ENCODE data around the gene HDAC6. TPM values are rescaled to one million over a fixed set of nuclear protein-coding genes. Genes with fewer than 3 reads are reported as not detected.

HDAC6 gene
- total and polyA plus RNA-seq, 2 donors (not counting 3 experiments of a cell fraction or from before 2014, with no cell fraction given) = 43.7 to 58.4 TPM

DNA sequence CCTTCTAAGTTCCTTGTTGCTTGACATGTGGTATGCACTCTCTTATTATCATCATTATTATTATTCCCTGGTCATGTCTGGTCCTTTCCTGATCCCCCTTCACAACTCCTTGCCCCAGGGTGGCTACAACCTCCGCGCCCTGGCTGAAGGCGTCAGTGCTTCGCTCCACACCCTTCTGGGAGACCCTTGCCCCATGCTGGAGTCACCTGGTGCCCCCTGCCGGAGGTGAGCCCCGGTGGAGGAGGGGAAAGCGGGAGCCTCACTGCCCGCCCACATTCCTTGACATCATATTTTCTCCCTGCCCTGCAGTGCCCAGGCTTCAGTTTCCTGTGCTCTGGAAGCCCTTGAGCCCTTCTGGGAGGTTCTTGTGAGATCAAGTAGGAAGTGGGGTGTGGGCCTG is 13.4 kb downstream of the HDAC6 start:
- Histone ChIP-seq H3K4me1 (ENCODE audit: control insufficient read depth, extremely low read depth, insufficient read depth, low read length) (no peaks in the 10 kb centered on the region), H3K4me3 (replicated peaks in 1 of 3; ENCODE audit: insufficient read depth in 1 of 3, low read depth in 1 of 3, low read length in 3 of 3) (no peak overlapping the region), H3K27me3 (ENCODE audit: control insufficient read depth in 2 of 2, insufficient read depth in 2 of 2, low read length in 2 of 2) (no peaks in the 10 kb centered on the region), H3K4me2 (ENCODE audit: insufficient read depth, low read length) (no peak overlapping the region), H3K9me1 (replicated peaks; ENCODE audit: control insufficient read depth, extremely low read depth, insufficient read depth, low read length) (no peaks in the 10 kb centered on the region), H3K9me3 (replicated peaks; ENCODE audit: control insufficient read depth, insufficient read depth, low read length) (no peaks in the 10 kb centered on the region), H3K9ac (replicated peaks; ENCODE audit: extremely low read depth, insufficient read depth, low read length) (no peak overlapping the region), H3K27ac (ENCODE audit: insufficient read depth, low read depth, low read length) (no peak overlapping the region), H2AFZ (ENCODE audit: low read depth, low read length) (no peak overlapping the region), H3K36me3 (ENCODE audit: control insufficient read depth in 2 of 2, extremely low read depth in 1 of 2, insufficient read depth in 2 of 2, low read length in 2 of 2) (peaks cover 0 to 2% of the 10 kb centered on the region in 2 experiments), H4K20me1 (replicated peaks; ENCODE audit: control insufficient read depth, extremely low read depth, insufficient read depth, low read length) (no peaks in the 10 kb centered on the region), H3K79me2 (ENCODE audit: control insufficient read depth, insufficient read depth, low read length) (no peaks in the 10 kb centered on the region)
- dilution Hi-C loops (cut with MboI; ENCODE audit: extremely low pct_ligation_motif_present, low sequenced_read_pairs) (no loop called here), intact Hi-C loops (cut with micrococcal nuclease) (no loop called here)
- TF ChIP-seq POLR2A (IDR thresholded peaks at IDR 0.05; ENCODE audit: low read depth, low read length) (no peak), FOS (IDR thresholded peaks at IDR 0.05; ENCODE audit: borderline replicate concordance, insufficient read depth, low read length) (no peak), JUN (IDR thresholded peaks at IDR 0.05; ENCODE audit: borderline replicate concordance, insufficient read depth, insufficient read length, low read depth) (no peak), GATA2 (IDR thresholded peaks at IDR 0.05; ENCODE audit: insufficient read depth, insufficient read length, low read depth, low read length) (no peak), EZH2 (IDR thresholded peaks at IDR 0.05; ENCODE audit: borderline replicate concordance, low read depth, low read length, severe bottlenecking) (no peak), POLR2AphosphoS5 (IDR thresholded peaks at IDR 0.05; ENCODE audit: insufficient read depth, low read depth, low read length) (no peak), MYC (IDR thresholded peaks at IDR 0.05; ENCODE audit: low read depth, low read length) (no peak)
- TF ChIP-seq, protein P1, sequence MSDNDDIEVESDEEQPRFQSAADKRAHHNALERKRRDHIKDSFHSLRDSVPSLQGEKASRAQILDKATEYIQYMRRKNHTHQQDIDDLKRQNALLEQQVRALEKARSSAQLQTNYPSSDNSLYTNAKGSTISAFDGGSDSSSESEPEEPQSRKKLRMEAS (IDR thresholded peaks at IDR 0.05; ENCODE audit: insufficient read depth, insufficient read length) = no peak
- TF ChIP-seq, protein P2, sequence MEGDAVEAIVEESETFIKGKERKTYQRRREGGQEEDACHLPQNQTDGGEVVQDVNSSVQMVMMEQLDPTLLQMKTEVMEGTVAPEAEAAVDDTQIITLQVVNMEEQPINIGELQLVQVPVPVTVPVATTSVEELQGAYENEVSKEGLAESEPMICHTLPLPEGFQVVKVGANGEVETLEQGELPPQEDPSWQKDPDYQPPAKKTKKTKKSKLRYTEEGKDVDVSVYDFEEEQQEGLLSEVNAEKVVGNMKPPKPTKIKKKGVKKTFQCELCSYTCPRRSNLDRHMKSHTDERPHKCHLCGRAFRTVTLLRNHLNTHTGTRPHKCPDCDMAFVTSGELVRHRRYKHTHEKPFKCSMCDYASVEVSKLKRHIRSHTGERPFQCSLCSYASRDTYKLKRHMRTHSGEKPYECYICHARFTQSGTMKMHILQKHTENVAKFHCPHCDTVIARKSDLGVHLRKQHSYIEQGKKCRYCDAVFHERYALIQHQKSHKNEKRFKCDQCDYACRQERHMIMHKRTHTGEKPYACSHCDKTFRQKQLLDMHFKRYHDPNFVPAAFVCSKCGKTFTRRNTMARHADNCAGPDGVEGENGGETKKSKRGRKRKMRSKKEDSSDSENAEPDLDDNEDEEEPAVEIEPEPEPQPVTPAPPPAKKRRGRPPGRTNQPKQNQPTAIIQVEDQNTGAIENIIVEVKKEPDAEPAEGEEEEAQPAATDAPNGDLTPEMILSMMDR (IDR thresholded peaks at IDR 0.05; ENCODE audit: extremely low read depth in 1 of 2, insufficient read depth in 1 of 2, low read depth in 1 of 2, low read length in 2 of 2) = no peak
- ChIA-PET POLR2A (no interaction called here), CTCF (no interaction called here)
- FAIRE-seq = no peak
- BruUV-seq (replicated peaks) = no TSS peak
- no peak for DNase-seq (ENCODE audit: low read depth, low spot score)
